ENCODE results near the gene DTX3L.
"Not testable (repeated sequence)": the region's sequence is repeated elsewhere in the genome, so short reads cannot be mapped to it uniquely, and the experiment has no call there.

The DTX3L gene

GRCh38 chr3:122562923-122563716 is 1.0 kb upstream of the DTX3L start:
- no peak for DNase-seq

GRCh38 chr3:122563717-122564025 is 467 bp upstream of the DTX3L start:
- no peak for DNase-seq

GRCh38 chr3:122568131-122568530 is 4.0 kb downstream of the DTX3L start:
- not testable (repeated sequence) for DNase-seq

- no peak for DNase-seq
Measured at GRCh38 chr3:122568755-122569154, 4.6 kb downstream of the DTX3L start.

GRCh38 chr3:122572940-122573412 is 8.8 kb downstream of the DTX3L start:
- DNase-seq, result no peak

- no peak for DNase-seq
Measured at GRCh38 chr3:122576174-122576940, 12.2 kb downstream of the DTX3L start.

GRCh38 chr3:122577409-122578031 is 13.4 kb downstream of the DTX3L start, which contains the start of gene PARP15:
TSS of gene PARP15 (plus strand) at chr3:122577650. CDS start at chr3:122577668, 18 bp downstream.
- no peak for DNase-seq

GRCh38 chr3:122578069-122578740 is 14.1 kb downstream of the DTX3L start:
- no peak for DNase-seq

- DNase-seq, result no peak
Measured at GRCh38 chr3:122580470-122580869, 16.3 kb downstream of the DTX3L start.

GRCh38 chr3:122581622-122582021 is 17.5 kb downstream of the DTX3L start:
- no peak for DNase-seq

- no peak for DNase-seq
Measured at GRCh38 chr3:122582390-122582789, 18.3 kb downstream of the DTX3L start.

GRCh38 chr3:122586098-122586497 is 22.0 kb downstream of the DTX3L start:
- no peak for DNase-seq

- DNase-seq, result no peak
Measured at GRCh38 chr3:122586773-122587485, 22.8 kb downstream of the DTX3L start.

- DNase-seq, result no peak
Measured at GRCh38 chr3:122587572-122587971, 23.4 kb downstream of the DTX3L start.

GRCh38 chr3:122589297-122589696 is 25.2 kb downstream of the DTX3L start:
- no peak for DNase-seq

GRCh38 chr3:122590610-122591009 is 26.5 kb downstream of the DTX3L start:
- DNase-seq, result no peak

- DNase-seq, result no peak
Measured at GRCh38 chr3:122594025-122594424, 29.9 kb downstream of the DTX3L start.

GRCh38 chr3:122598151-122598550 is 34.0 kb downstream of the DTX3L start:
- DNase-seq, result no peak

- DNase-seq, result no peak
Measured at GRCh38 chr3:122598556-122598955, 34.4 kb downstream of the DTX3L start.

- DNase-seq, result no peak
Measured at GRCh38 chr3:122602011-122602710, 38.0 kb downstream of the DTX3L start.

- no peak for DNase-seq
Measured at GRCh38 chr3:122603056-122603455, 38.9 kb downstream of the DTX3L start.

- DNase-seq, result no peak
Measured at GRCh38 chr3:122606330-122606729, 42.2 kb downstream of the DTX3L start.
